Subcutaneous adipose tissue (tissue), 4 donors: ENCODE measurements around the gene QRICH1. TPM values are rescaled to one million over a fixed set of nuclear protein-coding genes. Genes with fewer than 3 reads are reported as not detected.

Experiments
- CTCF ChIP-seq: fragments of 450-650 bp; IDR thresholded peaks from one replicate; pipeline ENCODE4 v1.5.1; 2016; ENCODE audit warnings: low read depth, mild to moderate bottlenecking, control low read depth, antibody characterized with exemption, moderate library complexity
- total RNA-seq, 4 donors: library from RNA; depleted of rRNA; stranded (reverse); fragments of >200 nt; gene quantifications; one replicate each; pipeline ENCODE4 v1.1.0, GENCODE V29; 2016

The QRICH1 gene
- total RNA-seq = 10 to 100 TPM; 47.9 to 90.7 (median 76.5) TPM

DNA sequence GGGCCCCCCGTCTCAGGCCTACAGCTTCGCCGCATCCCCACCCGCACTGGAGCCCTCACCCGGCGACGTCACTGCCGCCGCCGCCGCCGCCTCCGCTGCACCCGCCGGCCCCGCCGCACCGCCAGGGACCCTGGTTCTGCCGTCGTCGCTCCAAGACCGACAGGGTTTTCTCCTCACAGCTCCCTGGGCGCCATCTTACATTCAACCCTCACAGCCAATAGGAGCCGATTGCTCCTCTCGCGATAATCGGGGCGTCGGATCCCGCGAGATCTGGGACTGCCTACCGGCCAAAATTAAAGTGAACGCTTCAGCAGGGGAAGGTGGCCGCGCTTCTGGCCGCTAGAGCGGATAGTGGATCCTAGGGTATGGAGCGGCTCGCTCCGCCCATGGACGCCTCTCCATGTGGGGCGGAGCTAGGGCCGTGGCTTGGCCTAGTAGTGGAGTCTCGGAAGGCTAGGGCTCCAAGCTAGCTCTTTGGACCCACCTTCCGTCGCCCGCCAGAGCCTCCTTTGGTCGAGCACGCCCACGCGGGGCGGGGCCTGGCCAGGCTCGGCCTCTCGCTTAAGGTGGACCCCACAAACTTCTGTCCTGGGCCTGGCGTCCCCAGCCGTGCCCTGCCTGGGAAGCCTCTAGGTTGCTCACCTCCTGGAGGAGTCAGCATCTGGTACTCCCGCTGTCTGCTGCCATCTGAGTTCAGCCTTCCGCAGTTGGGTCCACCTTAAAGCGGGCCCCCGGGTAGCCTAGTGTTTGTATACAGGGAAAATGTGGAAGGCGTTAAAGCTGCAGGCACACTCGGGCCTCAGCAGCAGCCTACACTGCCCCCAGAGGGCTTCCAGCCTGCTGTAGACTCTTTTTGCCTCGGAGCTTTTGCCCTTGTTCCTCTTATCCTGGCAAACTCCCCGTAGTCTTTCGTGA, at the start of gene QRICH1:
TSS of gene QRICH1 (minus strand) at position 219 of the 915 bp plus-strand sequence. CDS start 17,054 bp downstream, outside the sequence.
- no peak for TF ChIP-seq CTCF

DNA sequence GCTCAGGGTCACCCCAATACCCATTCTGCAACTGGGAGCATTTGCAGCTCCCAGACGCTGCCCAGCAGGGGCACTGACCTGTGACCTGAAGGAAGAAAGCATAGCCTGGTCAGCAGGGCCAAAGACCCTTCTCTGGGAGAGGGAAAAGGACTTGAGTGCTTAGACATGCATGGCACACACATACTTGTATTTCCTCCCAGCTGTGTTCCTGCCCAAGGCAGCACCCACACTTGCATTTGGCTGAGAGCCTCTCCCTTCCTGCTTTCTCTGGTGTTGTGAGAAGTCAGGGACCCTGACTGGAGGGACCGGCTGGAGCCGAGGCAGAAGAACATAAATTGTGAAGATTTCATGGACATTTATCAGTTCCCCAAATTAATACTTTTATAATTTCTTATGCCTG, 46.2 kb upstream of the QRICH1 start:
- TF ChIP-seq CTCF = no peak

GRCh38 chr3:49135499-49135898, 41.6 kb upstream of the QRICH1 start:
- TF ChIP-seq CTCF = no peak

GRCh38 chr3:49134471-49135265, 40.8 kb upstream of the QRICH1 start:
- no peak for TF ChIP-seq CTCF

- no peak for TF ChIP-seq CTCF
These were observed 39.5 kb upstream of the QRICH1 start for GRCh38 chr3:49133226-49133951.

- TF ChIP-seq CTCF = no peak
These were observed 38.8 kb upstream of the QRICH1 start, which contains the start of gene LAMB2 for GRCh38 chr3:49132437-49133225. LAMB2 (minus strand) TSS chr3:49133050; CDS start chr3:49132867, 183 bp downstream.
